GM18858 (cell line): ENCODE measurements around the gene ARHGEF9.

ENCODE experiments used
- ATAC-seq: cut with Tn5 transposase; IDR thresholded peaks from one replicate; pipeline ENCODE4 v1.9.1; 2021; ENCODE audit not compliant: unreplicated experiment

Gene ARHGEF9

GRCh38 chrX:63746715-63747114 is 38.3 kb downstream of the ARHGEF9 start:
- no peak for ATAC-seq

GRCh38 chrX:63746278-63746677 is 38.7 kb downstream of the ARHGEF9 start:
- peak; percentile 84 for ATAC-seq

DNA sequence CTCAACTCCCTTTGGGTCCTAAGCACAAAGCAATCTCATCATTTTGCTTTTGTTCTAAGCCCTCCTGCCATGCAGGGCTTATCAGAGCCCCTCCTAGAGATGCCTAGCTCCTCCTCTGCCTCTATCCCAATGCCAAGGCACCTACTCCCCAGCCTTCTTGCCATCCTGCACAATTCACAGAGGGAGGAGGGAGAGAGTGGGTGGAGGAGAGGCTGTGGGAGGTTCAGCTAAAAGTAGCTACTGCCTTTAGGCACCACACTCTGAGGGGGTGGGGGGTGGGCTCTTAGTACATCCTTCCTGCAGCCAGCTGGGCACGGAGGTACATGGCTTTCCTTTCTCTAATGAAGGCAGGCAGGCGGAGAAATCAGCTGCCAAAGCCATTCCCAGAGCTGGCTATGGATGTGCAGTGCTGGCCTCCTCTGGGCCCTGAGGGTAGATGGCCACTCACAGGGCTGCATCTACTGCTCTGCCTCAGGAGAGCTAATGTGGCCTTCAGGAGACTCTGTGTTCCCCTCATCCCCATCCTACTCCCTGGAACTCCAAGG is 40.1 kb downstream of the ARHGEF9 start:
- no peak for ATAC-seq

DNA sequence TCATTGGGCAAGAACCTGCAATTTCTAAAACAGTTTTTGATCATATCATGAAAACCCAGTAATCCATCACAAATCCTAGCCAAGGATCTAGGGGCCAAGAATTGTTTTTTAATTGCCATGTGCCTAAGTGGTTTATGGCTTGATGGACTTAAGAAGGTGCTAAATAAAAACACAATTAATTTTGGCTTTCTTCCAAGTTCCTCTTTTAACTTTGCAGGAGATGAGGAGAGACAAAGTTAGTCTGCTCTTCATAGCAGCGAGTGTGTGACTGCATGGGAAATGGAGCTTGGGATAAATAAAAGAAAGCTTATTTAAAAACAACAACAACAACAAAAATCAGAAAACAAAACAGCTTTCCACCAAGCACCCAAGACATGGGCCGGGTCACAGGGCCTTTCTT is 41.4 kb downstream of the ARHGEF9 start:
- ATAC-seq: no peak

DNA sequence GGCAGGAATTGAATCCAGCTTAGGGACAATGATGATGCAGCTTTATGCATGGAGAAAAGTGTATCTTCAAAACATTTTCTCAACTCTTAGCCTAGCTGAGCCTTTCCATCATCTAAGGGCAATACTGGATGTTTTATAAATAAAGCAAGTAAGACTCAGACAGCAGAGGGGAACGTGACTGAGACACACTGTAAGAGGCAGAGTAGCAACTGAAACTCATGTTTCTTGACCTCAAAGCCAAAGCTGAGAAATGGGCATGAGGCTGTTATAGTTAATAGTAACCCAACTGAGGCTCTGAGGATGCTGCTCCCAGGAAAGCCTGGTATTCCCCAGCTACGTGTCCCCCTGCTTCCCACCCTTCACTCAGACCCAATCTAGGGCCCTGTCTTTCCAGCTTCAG is 44.6 kb downstream of the ARHGEF9 start:
- ATAC-seq: peak; percentile 53

DNA sequence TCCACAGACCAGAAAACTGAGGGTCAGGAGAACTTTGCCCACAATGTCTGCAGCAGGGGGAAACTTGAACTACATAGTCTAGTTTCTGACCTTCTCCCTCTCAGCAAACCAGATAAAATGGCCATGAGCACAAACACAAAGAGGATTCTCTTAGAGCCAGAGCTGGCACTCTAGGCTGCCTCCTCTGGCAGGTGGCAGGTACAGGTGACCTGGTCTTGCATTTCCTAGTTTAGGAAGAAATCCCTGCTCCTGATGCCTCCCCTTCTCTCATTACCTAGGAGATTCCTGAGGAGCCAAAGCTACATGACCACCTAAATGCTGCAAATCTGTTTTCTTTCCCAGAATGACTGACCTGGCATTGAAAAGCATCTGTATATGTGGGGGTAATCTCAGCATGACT is 45.1 kb downstream of the ARHGEF9 start:
- ATAC-seq: no peak

DNA sequence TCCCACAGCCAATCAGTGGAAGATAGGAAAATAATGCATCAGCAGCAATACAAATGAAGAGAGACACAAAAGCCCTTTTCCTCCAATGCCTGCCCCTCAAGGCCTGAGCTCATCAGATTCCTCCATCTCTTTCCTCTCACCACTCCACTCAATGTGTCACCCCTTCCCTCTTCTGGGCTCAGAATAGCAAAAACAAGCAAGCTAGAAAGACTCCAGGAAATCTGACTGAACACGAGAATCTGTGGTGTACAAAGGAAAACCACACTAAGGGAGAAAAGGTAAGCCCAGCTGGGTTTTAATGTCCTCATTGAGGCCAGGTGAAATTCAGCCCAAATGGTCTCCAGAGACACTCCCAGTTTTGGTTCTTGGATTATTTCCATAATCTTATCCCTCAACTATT is 46.3 kb downstream of the ARHGEF9 start:
- no peak for ATAC-seq

GRCh38 chrX:63737131-63737921 is 47.7 kb downstream of the ARHGEF9 start:
- ATAC-seq: no peak

DNA sequence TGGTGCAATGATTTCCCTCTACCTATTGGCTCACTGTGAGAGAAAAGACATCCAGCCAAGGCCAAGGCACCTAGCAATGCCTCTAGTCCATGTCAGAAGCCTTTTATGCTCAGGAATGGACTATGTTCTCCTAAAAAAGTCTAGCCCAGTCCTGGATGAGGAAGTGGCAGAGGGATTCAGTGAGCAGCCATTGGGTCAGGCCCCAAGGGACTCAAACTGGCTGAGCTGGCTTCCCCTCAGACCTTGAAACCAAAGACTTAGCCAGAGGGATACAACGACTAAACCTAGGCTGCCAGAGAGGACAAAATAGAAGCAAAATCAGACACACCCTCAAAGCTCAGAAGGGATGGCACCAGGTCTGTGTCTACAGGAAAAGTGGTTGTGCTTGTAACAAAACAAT is 49.1 kb downstream of the ARHGEF9 start:
- ATAC-seq: no peak

DNA sequence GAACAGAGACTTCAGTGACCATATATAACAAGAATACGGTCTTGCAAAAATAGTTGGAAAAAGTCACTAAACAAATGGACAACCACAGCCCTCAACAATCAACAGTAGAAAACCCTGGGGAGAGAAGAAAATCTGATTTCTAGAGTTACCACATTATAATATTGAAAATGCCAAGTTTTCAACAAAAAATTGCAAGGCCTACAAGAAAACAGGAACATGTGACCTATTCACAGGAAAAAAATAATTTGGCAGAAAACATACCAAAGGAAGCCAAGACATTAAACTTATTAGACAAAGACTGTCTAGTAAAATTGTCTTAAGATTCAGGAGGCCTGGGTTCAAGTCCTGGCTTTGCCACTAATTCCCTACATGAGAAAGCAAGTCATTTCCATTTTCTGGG is 64.7 kb downstream of the ARHGEF9 start:
- ATAC-seq: no peak

- ATAC-seq: no peak
Observed at GRCh38 chrX:63719633-63720032, 65.4 kb downstream of the ARHGEF9 start.

DNA sequence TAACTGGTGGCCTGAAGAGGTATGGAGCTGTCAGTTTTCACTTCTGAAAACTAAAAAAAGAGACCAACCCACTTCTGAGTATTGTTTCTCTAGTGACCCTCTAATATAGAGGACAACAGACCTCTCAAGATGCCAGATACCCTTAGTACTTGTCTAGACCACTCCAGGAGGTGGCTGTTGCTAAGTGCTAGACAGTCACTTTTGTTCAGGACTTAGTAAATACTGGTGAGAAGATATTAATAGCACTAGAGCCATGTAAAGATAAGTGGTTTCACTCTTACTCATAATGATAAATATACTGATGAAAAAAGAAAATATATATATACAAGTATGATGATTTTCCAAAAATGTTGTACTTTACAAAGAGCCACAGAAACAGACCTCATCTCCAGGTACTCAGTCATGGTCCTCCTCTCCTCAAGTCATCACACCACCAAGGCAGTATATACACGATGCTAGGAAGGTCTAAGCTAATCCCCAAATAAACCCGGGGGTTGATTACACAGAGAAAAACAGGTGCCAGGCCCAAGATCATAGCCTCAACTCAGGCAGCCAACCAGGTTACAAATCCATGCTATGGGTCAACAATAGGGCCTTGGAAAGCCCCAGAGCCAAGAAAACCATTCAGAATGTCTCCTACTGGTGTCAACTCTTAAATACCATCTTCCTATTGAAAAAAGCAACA is 66.9 kb downstream of the ARHGEF9 start:
- ATAC-seq: peak; percentile 89

- ATAC-seq: no peak
Observed at GRCh38 chrX:63713526-63713925, 71.5 kb downstream of the ARHGEF9 start.

GRCh38 chrX:63708801-63709200 is 76.2 kb downstream of the ARHGEF9 start:
- no peak for ATAC-seq

DNA sequence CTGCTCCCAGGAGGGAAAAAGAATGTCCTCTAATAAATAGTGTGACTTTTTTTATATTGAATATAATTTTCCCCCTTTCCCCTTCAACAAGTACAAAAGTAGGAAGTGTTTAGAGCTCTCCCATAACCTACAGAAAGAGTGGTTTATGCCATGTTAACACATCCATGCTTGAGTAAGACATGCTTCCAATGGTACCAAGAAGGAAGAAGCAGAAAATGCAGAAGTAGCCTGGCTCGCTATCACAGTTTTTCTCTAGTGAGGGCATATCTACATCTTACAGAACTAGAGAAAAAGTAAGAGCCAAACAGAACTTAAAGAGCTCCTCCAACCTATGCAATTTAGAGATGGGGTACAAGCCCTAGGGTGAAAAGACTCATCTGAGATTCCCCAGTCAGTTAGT is 82.5 kb downstream of the ARHGEF9 start:
- no peak for ATAC-seq

DNA sequence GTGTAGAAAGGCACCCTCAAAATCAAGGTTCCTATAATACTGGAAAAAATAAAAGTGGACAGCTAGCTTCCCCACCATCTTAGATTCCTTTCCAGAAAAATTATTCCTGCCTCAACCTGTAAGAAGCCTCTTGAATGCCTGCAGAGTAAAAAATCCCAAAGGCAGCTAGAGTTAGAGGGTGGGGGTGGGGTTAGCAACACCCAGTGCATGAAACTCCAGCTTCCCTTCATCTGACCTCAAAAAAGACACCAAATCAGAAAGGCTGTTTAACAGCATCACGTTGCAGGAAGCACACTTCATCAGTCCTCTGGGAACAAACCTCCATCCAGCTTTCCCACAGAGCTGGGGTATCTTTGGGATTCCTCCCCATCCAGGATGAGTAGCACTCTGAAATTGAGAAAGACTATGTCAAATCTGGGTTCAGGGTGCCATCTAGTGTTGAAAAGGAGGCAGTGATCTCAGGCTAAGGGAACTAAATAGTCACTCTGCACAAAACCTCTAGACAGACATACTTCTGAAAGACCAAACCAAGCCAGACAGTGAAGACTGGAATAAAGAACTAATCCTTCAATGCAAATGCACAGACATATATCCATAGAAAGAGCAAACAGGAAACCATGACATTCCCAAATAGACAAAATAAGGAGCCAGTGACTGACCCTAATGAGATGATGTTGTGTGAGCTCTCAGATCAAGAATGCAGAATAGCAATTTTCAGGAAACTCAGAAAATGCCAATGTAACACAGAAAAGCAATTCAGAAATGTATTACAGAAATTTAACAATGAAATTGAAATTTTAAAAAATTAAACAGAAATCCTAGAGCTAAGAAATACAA is 97.9 kb downstream of the ARHGEF9 start:
- peak; percentile 77 for ATAC-seq

DNA sequence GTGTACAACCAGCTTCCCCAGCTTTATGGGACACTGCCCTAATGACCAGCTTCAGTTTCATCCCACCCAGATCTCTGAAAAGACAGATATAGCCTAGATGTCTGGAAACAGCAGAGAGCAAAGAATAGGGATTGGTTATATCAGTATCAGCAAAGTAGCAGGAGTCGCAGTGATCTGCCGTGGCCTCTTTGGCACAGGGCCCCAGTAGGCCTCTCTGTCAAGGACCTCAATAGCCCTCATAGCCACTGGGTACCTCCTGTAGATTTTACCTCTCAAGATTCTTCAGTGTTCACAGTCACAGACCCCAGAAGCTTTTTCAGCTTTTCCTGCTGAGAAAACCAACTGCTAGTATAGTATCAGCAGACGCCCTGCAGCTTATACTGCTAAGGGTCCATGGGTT is 104.6 kb downstream of the ARHGEF9 start:
- no peak for ATAC-seq

- ATAC-seq: no peak
Observed at GRCh38 chrX:63679432-63679831, 105.6 kb downstream of the ARHGEF9 start.

DNA sequence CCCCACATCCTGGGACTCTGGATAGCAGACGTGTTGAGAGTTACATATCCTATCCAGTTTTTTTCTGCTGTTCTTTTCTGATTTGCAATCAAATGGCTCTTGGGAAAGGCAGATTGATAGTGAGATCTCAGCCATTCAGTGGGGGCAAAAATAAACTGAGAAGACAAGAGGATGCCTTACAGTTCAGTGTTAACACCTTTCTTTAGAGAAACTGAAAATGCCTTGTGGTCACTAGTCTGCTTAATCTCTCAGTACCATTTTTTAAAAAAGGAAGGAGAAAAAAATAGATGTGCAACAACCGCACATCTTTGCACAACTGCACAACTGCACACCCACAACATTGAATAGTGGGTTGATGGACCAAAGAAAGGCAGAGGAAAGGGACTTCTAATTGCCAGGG is 109.3 kb downstream of the ARHGEF9 start:
- ATAC-seq: no peak

- no peak for ATAC-seq
Observed at GRCh38 chrX:63673896-63674295, 111.1 kb downstream of the ARHGEF9 start.

GRCh38 chrX:63664741-63665140 is 120.3 kb downstream of the ARHGEF9 start:
- ATAC-seq: no peak
